Spinal cord (tissue), 10 donors: Measurements from ENCODE around the gene SPATA32. TPM values are rescaled to one million over a fixed set of nuclear protein-coding genes. Genes with fewer than 3 reads are reported as not detected.
A peak's percentile ranks its signal among the peaks of the same experiment; 100 is the strongest.

Source experiments
- DNase-seq, 6 donors: peaks; one replicate each; pipeline versions ENCODE4 v3.0.0 to v3.0.0-alpha.2; 2013 to 2015; ENCODE audit warnings: low spot score in 6 of 6, low read depth in 4 of 6
- H3K27ac ChIP-seq: one replicate; pipeline ENCODE4 v1.5.1; 2013; ENCODE audit warnings: low read depth, low read length, control low read depth
- H3K27me3 ChIP-seq: one replicate; pipeline ENCODE4 v1.6.1; 2013; ENCODE audit warnings: low read length; ENCODE audit not compliant: control insufficient read depth, insufficient read depth
- H3K36me3 ChIP-seq: one replicate; pipeline ENCODE4 v1.6.1; 2013; ENCODE audit warnings: low read length; ENCODE audit not compliant: control insufficient read depth, insufficient read depth
- H3K4me1 ChIP-seq: one replicate; pipeline ENCODE4 v1.6.1; 2013; ENCODE audit warnings: low read length; ENCODE audit not compliant: control insufficient read depth, insufficient read depth
- H3K4me3 ChIP-seq: one replicate; pipeline ENCODE4 v1.5.1; 2013; ENCODE audit warnings: low read depth, low read length, control low read depth
- H3K9me3 ChIP-seq: one replicate; pipeline ENCODE4 v1.6.1; 2013; ENCODE audit warnings: low read length; ENCODE audit not compliant: control insufficient read depth, insufficient read depth
- WGBS: methylation state at CpG from one replicate; pipeline ENCODE4 v1.1.5; 2013; ENCODE audit warnings: missing lambda C conversion rate; ENCODE audit not compliant: insufficient coverage; 5-methylcytosine and 5-hydroxymethylcytosine counted together
- polyA plus RNA-seq, 2 donors: library from polyadenylated mRNA; unstranded; fragments of 120-200 nt; gene quantifications; one replicate each; pipeline ENCODE4 v1.2.1, GENCODE V29; 2013; ENCODE audit not compliant: insufficient read length in 2 of 2
- total RNA-seq, 2 donors: library from RNA; depleted of rRNA in 1 of 2; stranded (reverse); fragments of 120-200 nt in 1 of 2; fragments of >200 nt in 1 of 2; gene quantifications; one replicate each; pipeline versions ENCODE4 v1.2.3 to v1.2.4, GENCODE V29; 2013 to 2014
- donor health status: healthy.

SPATA32 gene
- total and polyA plus RNA-seq, 4 donors = 0.20 TPM; not detected in 3

GRCh38 chr17:45240905-45241327, 21.0 kb downstream of the SPATA32 start:
- Histone ChIP-seq H3K27ac (peak overlapping the region; percentile 47), H3K4me1 (peaks cover 46% of the 10 kb centered on the region), H3K4me3 (peak overlapping the region; percentile 51), H3K27me3 (peaks cover 13% of the 10 kb centered on the region), H3K36me3 (peaks cover 44% of the 10 kb centered on the region), H3K9me3 (no peaks in the 10 kb centered on the region)
- DNase-seq = peak in 1 of 6 donors; percentile 52
- 15% methylated on average over 21 of the region's 21 CpGs for WGBS

- no peak overlapping the region for H3K4me3 ChIP-seq
- 94% methylated on average over 7 of the region's 7 CpGs for WGBS
- no peak for DNase-seq
- peaks cover 13% of the 10 kb centered on the region for H3K27me3 ChIP-seq
- H3K27ac ChIP-seq = no peak overlapping the region
- no peaks in the 10 kb centered on the region for H3K9me3 ChIP-seq
- H3K36me3 ChIP-seq = peaks cover 28% of the 10 kb centered on the region
- H3K4me1 ChIP-seq = peaks cover 46% of the 10 kb centered on the region
Observed at GRCh38 chr17:45238155-45238774, 23.6 kb downstream of the SPATA32 start.

GRCh38 chr17:45237686-45238085, 24.2 kb downstream of the SPATA32 start:
- peaks cover 13% of the 10 kb centered on the region for H3K27me3 ChIP-seq
- no peaks in the 10 kb centered on the region for H3K9me3 ChIP-seq
- no peak for DNase-seq
- H3K36me3 ChIP-seq = peaks cover 23% of the 10 kb centered on the region
- H3K4me3 ChIP-seq = no peak overlapping the region
- H3K4me1 ChIP-seq = peaks cover 41% of the 10 kb centered on the region
- 90% methylated on average over 2 of the region's 2 CpGs for WGBS
- H3K27ac ChIP-seq = no peak overlapping the region

DNA sequence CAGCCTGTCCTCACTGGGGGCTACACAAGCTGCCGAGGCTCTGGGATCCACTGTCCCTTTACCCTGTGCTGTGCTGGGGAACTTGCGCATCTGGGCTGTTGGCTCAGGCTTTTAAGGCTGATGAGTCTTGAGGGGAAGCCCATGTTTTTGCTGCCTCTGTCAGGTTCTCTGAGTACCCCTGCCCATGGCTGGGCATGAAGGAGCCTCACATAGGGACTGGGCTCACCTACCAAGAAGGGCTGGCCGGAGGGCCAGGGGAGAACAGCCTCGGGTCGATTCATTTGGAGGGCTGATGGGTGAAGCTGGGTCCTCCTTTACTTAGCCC, 25.6 kb downstream of the SPATA32 start:
- Histone ChIP-seq H3K36me3 (peaks cover 22% of the 10 kb centered on the region), H3K4me3 (no peak overlapping the region), H3K27ac (no peak overlapping the region), H3K9me3 (no peaks in the 10 kb centered on the region), H3K27me3 (peaks cover 8% of the 10 kb centered on the region), H3K4me1 (peaks cover 33% of the 10 kb centered on the region)
- 67% methylated on average over 5 of the region's 5 CpGs for WGBS
- DNase-seq = no peak

- Histone ChIP-seq H3K27ac (no peak overlapping the region), H3K36me3 (peaks cover 21% of the 10 kb centered on the region), H3K4me3 (no peak overlapping the region), H3K9me3 (no peaks in the 10 kb centered on the region), H3K4me1 (peaks cover 31% of the 10 kb centered on the region), H3K27me3 (peaks cover 2% of the 10 kb centered on the region)
- peak in 2 of 6 donors; percentile 72 to 77 for DNase-seq
- WGBS = 50% methylated on average over 16 of the region's 20 CpGs
Observed at GRCh38 chr17:45235416-45236281, 26.2 kb downstream of the SPATA32 start.

- Histone ChIP-seq H3K9me3 (no peaks in the 10 kb centered on the region), H3K27ac (no peak overlapping the region), H3K4me1 (peaks cover 22% of the 10 kb centered on the region), H3K4me3 (no peak overlapping the region), H3K36me3 (peaks cover 21% of the 10 kb centered on the region), H3K27me3 (no peaks in the 10 kb centered on the region)
- WGBS = 34% methylated on average over 2 of the region's 6 CpGs
- DNase-seq = peak in 1 of 6 donors; percentile 53
Observed at GRCh38 chr17:45234641-45235415, 27.1 kb downstream of the SPATA32 start.

DNA sequence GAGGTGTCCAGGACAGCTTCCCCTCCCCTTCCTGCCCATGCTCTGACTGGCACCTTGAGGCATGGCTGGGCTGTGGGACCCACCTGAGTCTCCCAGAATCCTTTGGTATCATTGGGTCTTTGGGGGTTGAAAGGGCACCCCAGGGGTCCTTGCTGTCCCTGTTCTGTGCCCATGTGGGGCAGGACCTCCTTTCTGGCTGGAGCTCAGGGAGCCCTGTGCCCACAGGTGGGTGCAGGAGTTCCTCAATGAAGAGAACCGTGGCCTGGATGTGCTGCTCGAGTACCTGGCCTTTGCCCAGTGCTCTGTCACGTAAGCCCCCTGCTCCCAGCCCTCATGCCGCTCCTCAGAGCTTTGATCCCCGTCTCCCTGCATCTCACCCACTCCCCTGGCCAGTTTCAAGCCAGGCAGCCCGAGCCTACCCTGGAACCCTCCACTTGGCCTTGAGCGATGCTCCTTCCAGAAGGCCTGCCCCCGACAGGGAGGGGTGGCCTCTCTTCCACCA, 28.4 kb downstream of the SPATA32 start:
- Histone ChIP-seq H3K27ac (no peak overlapping the region), H3K36me3 (peaks cover 19% of the 10 kb centered on the region), H3K9me3 (no peaks in the 10 kb centered on the region), H3K4me1 (peaks cover 26% of the 10 kb centered on the region), H3K27me3 (no peaks in the 10 kb centered on the region), H3K4me3 (no peak overlapping the region)
- DNase-seq = no peak
- WGBS = 82% methylated on average over 8 of the region's 8 CpGs

GRCh38 chr17:45232514-45233422, 29.1 kb downstream of the SPATA32 start:
- WGBS = 79% methylated on average over 8 of the region's 9 CpGs

More at GRCh38 chr17:45232514-45233422, 29.1 kb downstream of the SPATA32 start:
- no peak overlapping the region for H3K27ac ChIP-seq
- DNase-seq = no peak
- no peak overlapping the region for H3K4me3 ChIP-seq
- peaks cover 33% of the 10 kb centered on the region for H3K4me1 ChIP-seq
- no peaks in the 10 kb centered on the region for H3K27me3 ChIP-seq
- no peaks in the 10 kb centered on the region for H3K9me3 ChIP-seq
- peaks cover 22% of the 10 kb centered on the region for H3K36me3 ChIP-seq
